ENCODE measurements around the gene GNAI1. TPM values are rescaled to one million over a fixed set of nuclear protein-coding genes. Genes with fewer than 3 reads are reported as not detected.
A peak's percentile ranks its signal among the peaks of the same experiment; 100 is the strongest.

The GNAI1 gene
- total RNA-seq, 4 donors from 2014 or later: 29.4 to 78.5 (median 35.5) TPM

GRCh38 chr7:80135309-80136104, 876 bp downstream of the GNAI1 start:
- DNase-seq (ENCODE audit: low spot score in 2 of 2): no peak
- H3K4me1 ChIP-seq: peaks cover 0 to 41% (median 6%) of the 10 kb centered on the region in 4 donors

GRCh38 chr7:80136261-80137055, 1.8 kb downstream of the GNAI1 start:
- H3K9me3 ChIP-seq: no peaks in the 10 kb centered on the region
- 37 to 47% methylated on average over 4 of the region's 4 CpGs for WGBS, 2 donors
- H3K27ac ChIP-seq: peak overlapping the region; percentile 88 to 97 (median 91)
- DNase-seq (ENCODE audit: low spot score in 2 of 2): no peak
- H3K4me3 ChIP-seq: peak overlapping the region; percentile 61 to 94 (median 91)
- H3K4me1 ChIP-seq: peaks cover 0 to 41% (median 6%) of the 10 kb centered on the region in 4 donors
- no peak for TF ChIP-seq POLR2A (IDR thresholded peaks at IDR 0.05)
- TF ChIP-seq CTCF (IDR thresholded peaks at IDR 0.05): no peak
- no peak for TF ChIP-seq EP300 (IDR thresholded peaks at IDR 0.05)
- H3K36me3 ChIP-seq: no peaks in the 10 kb centered on the region
- no peaks in the 10 kb centered on the region for H3K27me3 ChIP-seq

More at GRCh38 chr7:80135309-80136104, 876 bp downstream of the GNAI1 start:
- TF ChIP-seq EP300 (IDR thresholded peaks at IDR 0.05) (no peak), CTCF (IDR thresholded peaks at IDR 0.05) (no peak), POLR2A (IDR thresholded peaks at IDR 0.05) (no peak)
- peak overlapping the region; percentile 61 to 94 (median 91) for H3K4me3 ChIP-seq
- H3K36me3 ChIP-seq: no peaks in the 10 kb centered on the region
- no peaks in the 10 kb centered on the region for H3K9me3 ChIP-seq
- H3K27me3 ChIP-seq: no peaks in the 10 kb centered on the region
- H3K27ac ChIP-seq: peak overlapping the region; percentile 88 to 97 (median 91)
- 0 to 1% methylated on average over 30 to 49 of the region's 58 CpGs for WGBS, 2 donors

GRCh38 chr7:80137410-80137809, 2.8 kb downstream of the GNAI1 start:
- Histone ChIP-seq H3K9me3 (no peaks in the 10 kb centered on the region), H3K36me3 (no peaks in the 10 kb centered on the region), H3K4me3 (no peak overlapping the region), H3K27me3 (no peaks in the 10 kb centered on the region), H3K4me1 (peaks cover 0 to 41% (median 6%) of the 10 kb centered on the region in 4 donors), H3K27ac (no peak overlapping the region)
- no peak for DNase-seq (ENCODE audit: low spot score in 2 of 2)
- 94 to 99% methylated on average over 12 of the region's 12 CpGs for WGBS, 2 donors
- TF ChIP-seq POLR2A (IDR thresholded peaks at IDR 0.05) (no peak), EP300 (IDR thresholded peaks at IDR 0.05) (no peak)

GRCh38 chr7:80139236-80139635, 4.6 kb downstream of the GNAI1 start:
- H3K36me3 ChIP-seq: no peaks in the 10 kb centered on the region
- no peak overlapping the region for H3K4me3 ChIP-seq
- no peak for DNase-seq (ENCODE audit: low spot score in 2 of 2)
- 53% methylated on average over 1 of the region's 1 CpG for WGBS, 2 donors
- TF ChIP-seq EP300 (IDR thresholded peaks at IDR 0.05) (no peak), POLR2A (IDR thresholded peaks at IDR 0.05) (no peak), CTCF (IDR thresholded peaks at IDR 0.05) (no peak)
- no peak overlapping the region for H3K27ac ChIP-seq
- H3K27me3 ChIP-seq: no peaks in the 10 kb centered on the region
- H3K9me3 ChIP-seq: no peaks in the 10 kb centered on the region
- peaks cover 0 to 43% (median 9%) of the 10 kb centered on the region in 4 donors for H3K4me1 ChIP-seq

GRCh38 chr7:80140388-80140787, 5.8 kb downstream of the GNAI1 start:
- no peak for DNase-seq (ENCODE audit: low spot score in 2 of 2)
- Histone ChIP-seq H3K27ac (no peak overlapping the region), H3K4me1 (peaks cover 0 to 43% (median 9%) of the 10 kb centered on the region in 4 donors), H3K9me3 (no peaks in the 10 kb centered on the region), H3K27me3 (no peaks in the 10 kb centered on the region), H3K36me3 (no peaks in the 10 kb centered on the region), H3K4me3 (no peak overlapping the region)
- WGBS, 2 donors: 94 to 98% methylated on average over 4 of the region's 4 CpGs
- TF ChIP-seq POLR2A (IDR thresholded peaks at IDR 0.05): no peak
- TF ChIP-seq CTCF (IDR thresholded peaks at IDR 0.05): no peak
- TF ChIP-seq EP300 (IDR thresholded peaks at IDR 0.05): no peak

Data from tibial nerve (tissue), 4 donors.